K562 (cell line): Measurements from ENCODE around the gene ZNF407.

Experiments used
- EZH2 ChIP-seq: IDR thresholded peaks from 2 replicates; pipeline ENCODE4 v1.6.1; 2012; ENCODE audit warnings: low read depth, mild to moderate bottlenecking, inconsistent platforms, low read length, borderline replicate concordance
- SRSF7 ChIP-seq: fragments of 200-400 bp; formaldehyde crosslinking; optimal IDR thresholded peaks from 2 replicates; pipeline ENCODE3; 2017; ENCODE audit warnings: mild to moderate bottlenecking, low read depth, low read length
- TAF1 ChIP-seq: IDR thresholded peaks from 2 replicates; pipeline ENCODE4 v1.6.1; 2011; ENCODE audit warnings: mild to moderate bottlenecking, low read length, moderate library complexity; ENCODE audit not compliant: insufficient read depth, control insufficient read depth, severe bottlenecking; ENCODE audit errors: extremely low read depth
- ZNF717 ChIP-seq: fragments of 250-450 bp; sonication (Bioruptor Pico); IDR thresholded peaks from 2 replicates; pipeline ENCODE4 v1.5.0; 2021
- TF ChIP-seq, protein P1 (sequence below), 3 experiments: IDR thresholded peaks in 2 of 3; conservative IDR thresholded peaks in 1 of 3; 2 replicates each; pipeline ENCODE4 v1.5.1; 2011 to 2012; ENCODE audit warnings: low read length in 3 of 3, mild to moderate bottlenecking in 3 of 3, control low read depth in 2 of 3, improper control_type of control experiment in 1 of 3, inconsistent platforms in 1 of 3, low read depth in 1 of 3, mixed read lengths in 1 of 3, moderate library complexity in 1 of 3; ENCODE audit not compliant: insufficient read depth in 2 of 3
- TF ChIP-seq, protein P2 (sequence below): sonication (generic); formaldehyde crosslinking; IDR thresholded peaks from 2 replicates; pipeline ENCODE4 v1.9.0; 2022; ENCODE audit warnings: mild to moderate bottlenecking, missing genetic modification reagents
- TF ChIP-seq, protein P3 (sequence below): fragments of 450-650 bp; formaldehyde crosslinking; IDR thresholded peaks from 2 replicates; pipeline ENCODE4 v1.4.0; 2020; ENCODE audit warnings: mild to moderate bottlenecking, moderate library complexity

DNA sequence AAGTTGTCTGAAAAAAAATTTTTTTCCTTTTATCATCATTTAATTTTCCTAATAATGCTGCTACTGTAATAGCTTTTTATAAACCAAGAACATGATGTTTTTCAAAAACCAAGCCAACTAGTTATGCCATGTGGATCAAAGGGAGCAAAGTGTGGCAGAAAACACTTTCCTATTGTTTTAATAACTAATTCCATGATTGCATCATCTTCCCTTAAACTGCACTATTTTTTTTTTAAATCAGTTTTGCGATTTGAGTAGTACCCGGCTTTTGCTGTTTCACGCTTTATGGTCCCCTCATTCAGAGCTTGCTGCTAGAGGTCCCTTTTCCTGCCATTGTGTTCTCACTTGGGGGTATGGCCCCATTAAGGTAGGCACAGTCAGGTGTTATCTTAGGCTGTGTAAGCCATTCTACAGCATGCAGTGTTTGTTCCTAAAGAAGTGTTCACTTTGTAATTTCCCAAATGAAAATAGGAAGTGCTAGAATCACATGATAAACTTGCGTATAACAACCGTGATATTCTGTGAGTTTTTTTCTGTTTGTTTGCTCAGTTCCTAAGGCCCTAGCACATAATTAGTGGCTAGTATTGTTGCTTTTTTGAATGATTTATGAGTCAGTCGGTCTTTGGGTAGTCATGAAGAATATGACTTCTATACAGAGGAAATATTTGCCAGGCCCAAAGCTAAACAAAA lies 385.4 kb downstream of the ZNF407 start:
- TF ChIP-seq ZNF717 (CRISPR knock-in tag) (no peak), TAF1 (no peak), EZH2 (no peak), SRSF7 (no peak)
- TF ChIP-seq, protein P1, sequence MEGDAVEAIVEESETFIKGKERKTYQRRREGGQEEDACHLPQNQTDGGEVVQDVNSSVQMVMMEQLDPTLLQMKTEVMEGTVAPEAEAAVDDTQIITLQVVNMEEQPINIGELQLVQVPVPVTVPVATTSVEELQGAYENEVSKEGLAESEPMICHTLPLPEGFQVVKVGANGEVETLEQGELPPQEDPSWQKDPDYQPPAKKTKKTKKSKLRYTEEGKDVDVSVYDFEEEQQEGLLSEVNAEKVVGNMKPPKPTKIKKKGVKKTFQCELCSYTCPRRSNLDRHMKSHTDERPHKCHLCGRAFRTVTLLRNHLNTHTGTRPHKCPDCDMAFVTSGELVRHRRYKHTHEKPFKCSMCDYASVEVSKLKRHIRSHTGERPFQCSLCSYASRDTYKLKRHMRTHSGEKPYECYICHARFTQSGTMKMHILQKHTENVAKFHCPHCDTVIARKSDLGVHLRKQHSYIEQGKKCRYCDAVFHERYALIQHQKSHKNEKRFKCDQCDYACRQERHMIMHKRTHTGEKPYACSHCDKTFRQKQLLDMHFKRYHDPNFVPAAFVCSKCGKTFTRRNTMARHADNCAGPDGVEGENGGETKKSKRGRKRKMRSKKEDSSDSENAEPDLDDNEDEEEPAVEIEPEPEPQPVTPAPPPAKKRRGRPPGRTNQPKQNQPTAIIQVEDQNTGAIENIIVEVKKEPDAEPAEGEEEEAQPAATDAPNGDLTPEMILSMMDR (IDR thresholded peaks at IDR 0.05 in 2 of 3, conservative IDR thresholded peaks at IDR 0.05 in 1 of 3; ENCODE audit: insufficient read depth in 2 of 3, low read depth in 1 of 3, low read length in 3 of 3) = no peak
- TF ChIP-seq, protein P2, sequence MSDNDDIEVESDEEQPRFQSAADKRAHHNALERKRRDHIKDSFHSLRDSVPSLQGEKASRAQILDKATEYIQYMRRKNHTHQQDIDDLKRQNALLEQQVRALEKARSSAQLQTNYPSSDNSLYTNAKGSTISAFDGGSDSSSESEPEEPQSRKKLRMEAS (CRISPR knock-in tag) = no peak
- TF ChIP-seq, protein P3, sequence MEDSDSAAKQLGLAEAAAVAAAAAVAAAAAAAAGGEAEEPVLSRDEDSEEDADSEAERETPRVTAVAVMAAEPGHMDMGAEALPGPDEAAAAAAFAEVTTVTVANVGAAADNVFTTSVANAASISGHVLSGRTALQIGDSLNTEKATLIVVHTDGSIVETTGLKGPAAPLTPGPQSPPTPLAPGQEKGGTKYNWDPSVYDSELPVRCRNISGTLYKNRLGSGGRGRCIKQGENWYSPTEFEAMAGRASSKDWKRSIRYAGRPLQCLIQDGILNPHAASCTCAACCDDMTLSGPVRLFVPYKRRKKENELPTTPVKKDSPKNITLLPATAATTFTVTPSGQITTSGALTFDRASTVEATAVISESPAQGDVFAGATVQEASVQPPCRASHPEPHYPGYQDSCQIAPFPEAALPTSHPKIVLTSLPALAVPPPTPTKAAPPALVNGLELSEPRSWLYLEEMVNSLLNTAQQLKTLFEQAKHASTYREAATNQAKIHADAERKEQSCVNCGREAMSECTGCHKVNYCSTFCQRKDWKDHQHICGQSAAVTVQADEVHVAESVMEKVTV (CRISPR knock-in tag) = no peak
